Esophagus squamous epithelium (tissue), 5 donors: ENCODE results near the gene RIT2. TPM values are rescaled to one million over a fixed set of nuclear protein-coding genes. Genes with fewer than 3 reads are reported as not detected.

Experiments used
- DNase-seq: peaks from one replicate; lab custom pipeline; 2025; lab: John Stamatoyannopoulos, UW
- H3K27ac ChIP-seq, 4 donors: fragments of 200-600 bp; sonication (generic); one replicate each; pipeline ENCODE4 v1.5.1; 2016 to 2019; ENCODE audit warnings: mild to moderate bottlenecking in 1 of 4
- H3K27me3 ChIP-seq, 4 donors: fragments of 200-600 bp; sonication (generic); 1 replicate in 3 of 4; 2 replicates in 1 of 4; pipeline versions ENCODE4 v1.5.1 to v1.6.0; 2017 to 2021; ENCODE audit warnings: antibody characterized with exemption in 1 of 4
- H3K36me3 ChIP-seq, 3 donors: fragments of 200-600 bp; sonication (generic); one replicate each; pipeline ENCODE4 v1.5.1; 2016 to 2019
- H3K4me1 ChIP-seq, 3 donors: fragments of 200-600 bp; sonication (generic); one replicate each; pipeline ENCODE4 v1.5.1; 2017 to 2019
- H3K4me3 ChIP-seq, 4 donors: fragments of 200-600 bp; sonication (generic); 1 replicate in 3 of 4; 2 replicates in 1 of 4; pipeline ENCODE4 v1.5.1; 2016 to 2019; ENCODE audit warnings: mild to moderate bottlenecking in 2 of 4, moderate library complexity in 1 of 4
- H3K9me3 ChIP-seq, 3 donors: fragments of 200-600 bp; sonication (generic); one replicate each; pipeline ENCODE4 v1.5.1; 2016 to 2019
- CTCF ChIP-seq, 6 experiments: fragments of 450-650 bp in 4 of 6; fragments of 200-600 bp in 2 of 6; sonication (generic) in 2 of 6; IDR thresholded peaks; one replicate each; pipeline ENCODE4 v1.5.1; 2016 to 2019; ENCODE audit warnings: antibody characterized with exemption in 6 of 6, mild to moderate bottlenecking in 4 of 6, moderate library complexity in 4 of 6
- POLR2A ChIP-seq, 4 donors: fragments of 450-650 bp; IDR thresholded peaks; one replicate each; pipeline ENCODE4 v1.6.1; 2017; ENCODE audit warnings: antibody characterized with exemption in 4 of 4, mild to moderate bottlenecking in 4 of 4, moderate library complexity in 3 of 4
- WGBS, 2 donors: methylation state at CpG; one replicate each; pipeline ENCODE4 v1.1.5; 2018; 5-methylcytosine and 5-hydroxymethylcytosine counted together
- intact Hi-C: fragments of 100-400 bp; cut with DNase I; formaldehyde crosslinking; loops from one replicate; pipeline ENCODE4 v1.15.0; 2022
- total RNA-seq, 4 donors: library from RNA; depleted of rRNA; stranded (reverse); fragments of >200 nt; gene quantifications; one replicate each; pipeline ENCODE4 v1.1.0, GENCODE V29; 2016
- donor health status: DM: yes; HTN: yes; CAD: no.

Gene RIT2
- total RNA-seq, 4 donors from 2014 or later, result not detected

- Histone ChIP-seq H3K27ac (no peak overlapping the region), H3K36me3 (no peaks in the 10 kb centered on the region), H3K9me3 (no peaks in the 10 kb centered on the region), H3K4me3 (no peak overlapping the region), H3K27me3 (no peaks in the 10 kb centered on the region), H3K4me1 (no peaks in the 10 kb centered on the region)
- TF ChIP-seq CTCF (IDR thresholded peaks at IDR 0.05) (no peak), POLR2A (IDR thresholded peaks at IDR 0.05) (no peak)
- 73 to 74% methylated on average over 3 of the region's 3 CpGs for WGBS, 2 donors
- no peak for DNase-seq
- intact Hi-C loops, result no loop called here
These were observed 193.1 kb downstream of the RIT2 start for GRCh38 chr18:42922363-42922762.

GRCh38 chr18:42921226-42921737 lies 194.2 kb downstream of the RIT2 start:
- Histone ChIP-seq H3K27ac (no peak overlapping the region), H3K36me3 (no peaks in the 10 kb centered on the region), H3K9me3 (no peaks in the 10 kb centered on the region), H3K4me1 (no peaks in the 10 kb centered on the region), H3K4me3 (no peak overlapping the region), H3K27me3 (no peaks in the 10 kb centered on the region)
- WGBS, 2 donors, result 74 to 86% methylated on average over 1 of the region's 1 CpG
- intact Hi-C loops, result no loop called here
- no peak for DNase-seq
- TF ChIP-seq POLR2A (IDR thresholded peaks at IDR 0.05), result no peak
- no peak for TF ChIP-seq CTCF (IDR thresholded peaks at IDR 0.05)

GRCh38 chr18:42920621-42921020 lies 194.9 kb downstream of the RIT2 start:
- DNase-seq, result no peak
- Histone ChIP-seq H3K36me3 (no peaks in the 10 kb centered on the region), H3K9me3 (no peaks in the 10 kb centered on the region), H3K27me3 (no peaks in the 10 kb centered on the region), H3K4me1 (no peaks in the 10 kb centered on the region), H3K4me3 (no peak overlapping the region), H3K27ac (no peak overlapping the region)
- intact Hi-C loops, result no loop called here
- 38 to 58% methylated on average over 1 of the region's 1 CpG for WGBS, 2 donors
- TF ChIP-seq CTCF (IDR thresholded peaks at IDR 0.05) (no peak), POLR2A (IDR thresholded peaks at IDR 0.05) (no peak)

GRCh38 chr18:42915299-42915698 lies 200.2 kb downstream of the RIT2 start:
- no peak for DNase-seq
- Histone ChIP-seq H3K36me3 (no peaks in the 10 kb centered on the region), H3K4me3 (no peak overlapping the region), H3K27ac (no peak overlapping the region), H3K9me3 (no peaks in the 10 kb centered on the region), H3K4me1 (no peaks in the 10 kb centered on the region), H3K27me3 (no peaks in the 10 kb centered on the region)
- no peak for TF ChIP-seq POLR2A (IDR thresholded peaks at IDR 0.05)
- TF ChIP-seq CTCF (IDR thresholded peaks at IDR 0.05), result no peak
- WGBS, 2 donors, result 25 to 29% methylated on average over 2 of the region's 2 CpGs
- intact Hi-C loops, result no loop called here

- H3K36me3 ChIP-seq, result no peaks in the 10 kb centered on the region
- 66 to 70% methylated on average over 1 of the region's 1 CpG for WGBS, 2 donors
These were observed 201.0 kb downstream of the RIT2 start for GRCh38 chr18:42914476-42914875.

More at GRCh38 chr18:42914476-42914875, 201.0 kb downstream of the RIT2 start:
- Histone ChIP-seq H3K9me3 (no peaks in the 10 kb centered on the region), H3K27ac (no peak overlapping the region), H3K27me3 (no peaks in the 10 kb centered on the region), H3K4me1 (no peaks in the 10 kb centered on the region), H3K4me3 (no peak overlapping the region)
- DNase-seq, result no peak
- intact Hi-C loops, result no loop called here
- TF ChIP-seq POLR2A (IDR thresholded peaks at IDR 0.05) (no peak), CTCF (IDR thresholded peaks at IDR 0.05) (no peak)
